Fibroblast of gingiva (primary cell): Measurements from ENCODE around the gene ALDH3A2.
"Not testable (repeated sequence)": the region's sequence is repeated elsewhere in the genome, so short reads cannot be mapped to it uniquely, and the experiment has no call there.

Experiments used
- DNase-seq: peaks from one replicate; pipeline ENCODE4 v3.0.0-alpha.2; 2011; ENCODE audit warnings: low read depth

Gene ALDH3A2

DNA sequence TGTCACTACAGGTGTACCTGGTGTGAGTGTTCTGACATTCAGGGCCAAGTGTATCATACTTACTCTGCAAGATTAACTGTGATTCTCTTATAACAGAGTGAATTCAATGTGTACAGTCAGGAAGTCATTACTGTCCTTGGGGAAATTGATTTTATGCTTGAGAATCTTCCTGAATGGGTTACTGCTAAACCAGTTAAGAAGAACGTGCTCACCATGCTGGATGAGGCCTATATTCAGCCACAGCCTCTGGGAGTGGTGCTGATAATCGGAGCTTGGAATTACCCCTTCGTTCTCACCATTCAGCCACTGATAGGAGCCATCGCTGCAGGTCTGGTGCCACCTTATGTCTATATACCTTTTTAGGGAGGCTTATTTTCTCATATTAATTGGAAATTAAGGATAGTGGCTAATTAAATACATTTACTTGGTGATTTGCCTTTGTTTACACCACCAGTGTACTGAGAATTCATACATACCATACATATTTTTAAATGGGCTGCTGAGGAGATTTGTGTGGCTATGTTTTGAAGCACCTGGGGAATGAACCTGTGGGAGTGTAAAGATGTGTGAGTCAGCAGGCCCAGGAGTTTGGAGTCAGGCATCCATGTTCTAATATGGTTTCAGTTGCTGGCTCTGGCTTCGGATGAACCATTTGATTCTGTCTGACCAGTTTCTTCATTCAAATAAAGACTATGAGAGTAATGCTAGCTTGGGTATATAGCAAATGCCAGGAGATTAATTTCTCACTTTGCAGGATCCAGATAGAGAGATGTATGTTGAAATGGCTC lies 3.1 kb downstream of the ALDH3A2 start:
- peak; percentile 36 for DNase-seq

DNA sequence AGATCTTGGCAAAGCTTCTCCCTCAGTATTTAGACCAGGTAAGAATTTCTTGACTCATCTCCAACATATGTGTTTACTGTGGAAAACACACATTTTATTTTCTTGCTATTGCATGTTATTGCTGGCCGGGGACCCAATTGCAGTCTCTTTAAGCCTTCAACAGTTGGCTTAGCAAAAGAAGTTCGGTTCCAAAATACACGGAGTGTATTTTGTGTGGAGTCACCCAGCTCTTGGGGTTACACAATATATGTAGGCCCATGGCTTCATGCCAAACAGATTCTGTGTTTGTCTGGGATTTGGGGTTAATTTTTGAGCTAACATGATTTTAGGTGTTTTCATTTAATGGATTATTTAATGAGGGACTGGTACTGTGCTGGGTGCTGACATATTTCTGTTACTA lies 4.0 kb downstream of the ALDH3A2 start:
- peak; percentile 38 for DNase-seq

DNA sequence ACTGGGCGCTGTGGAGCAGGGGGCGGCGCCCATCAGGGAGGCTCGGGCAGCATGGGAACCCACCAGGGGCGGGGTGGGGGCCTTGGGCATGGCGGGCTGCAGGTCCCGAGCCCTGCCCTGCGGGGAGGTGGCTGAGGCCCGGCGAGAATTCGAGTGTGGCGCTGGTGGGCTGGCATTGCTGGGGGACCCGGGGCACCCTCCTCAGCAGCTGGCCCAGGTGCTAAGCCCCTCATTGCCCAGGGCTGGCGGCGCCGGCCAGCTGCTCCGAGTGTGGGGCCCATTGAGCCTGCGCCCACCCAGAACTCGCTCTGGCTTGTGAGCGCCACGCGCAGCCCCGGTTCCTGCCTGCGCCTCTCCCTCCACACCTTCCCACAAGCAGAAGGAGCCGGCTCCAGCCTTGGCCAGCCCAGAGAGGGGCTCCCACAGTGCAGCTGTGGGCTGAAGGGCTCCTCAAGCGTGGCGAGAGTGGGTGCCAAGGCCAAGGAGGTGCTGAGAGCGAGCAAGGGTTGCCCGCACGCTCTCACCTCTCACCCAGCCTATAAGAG lies 5.9 kb downstream of the ALDH3A2 start:
- DNase-seq: no peak

DNA sequence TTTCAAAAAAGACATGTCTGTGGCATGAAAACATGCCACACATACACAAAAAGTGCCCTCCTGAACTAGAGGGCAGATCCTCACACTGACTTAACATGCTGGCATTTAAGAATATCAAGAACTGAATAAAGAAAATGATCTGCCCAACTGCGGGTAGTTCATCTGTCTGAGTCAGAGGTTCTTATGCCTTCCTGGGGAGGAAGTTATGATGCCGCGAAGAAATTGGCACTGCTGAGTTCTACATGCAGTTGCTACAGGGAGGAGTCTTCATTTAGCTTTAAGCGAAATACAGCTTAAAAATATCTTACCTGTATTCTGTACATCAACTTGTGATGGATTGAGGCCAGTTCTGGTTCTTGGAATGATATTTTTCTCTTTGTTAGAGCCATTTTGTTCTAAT lies 6.3 kb downstream of the ALDH3A2 start:
- DNase-seq: no peak

DNA sequence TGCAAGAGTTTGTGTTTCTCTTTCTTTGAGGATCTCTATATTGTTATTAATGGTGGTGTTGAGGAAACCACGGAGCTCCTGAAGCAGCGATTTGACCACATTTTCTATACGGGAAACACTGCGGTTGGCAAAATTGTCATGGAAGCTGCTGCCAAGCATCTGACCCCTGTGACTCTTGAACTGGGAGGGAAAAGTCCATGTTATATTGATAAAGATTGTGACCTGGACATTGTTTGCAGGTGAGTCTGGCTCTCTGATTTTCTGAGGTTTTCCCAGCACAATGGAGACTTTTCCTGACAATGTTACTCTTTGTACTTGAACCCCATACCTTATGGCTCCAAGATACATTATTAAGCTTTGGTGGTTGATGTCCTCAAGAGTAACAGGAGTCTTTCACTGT lies 7.8 kb downstream of the ALDH3A2 start:
- DNase-seq: no peak

DNA sequence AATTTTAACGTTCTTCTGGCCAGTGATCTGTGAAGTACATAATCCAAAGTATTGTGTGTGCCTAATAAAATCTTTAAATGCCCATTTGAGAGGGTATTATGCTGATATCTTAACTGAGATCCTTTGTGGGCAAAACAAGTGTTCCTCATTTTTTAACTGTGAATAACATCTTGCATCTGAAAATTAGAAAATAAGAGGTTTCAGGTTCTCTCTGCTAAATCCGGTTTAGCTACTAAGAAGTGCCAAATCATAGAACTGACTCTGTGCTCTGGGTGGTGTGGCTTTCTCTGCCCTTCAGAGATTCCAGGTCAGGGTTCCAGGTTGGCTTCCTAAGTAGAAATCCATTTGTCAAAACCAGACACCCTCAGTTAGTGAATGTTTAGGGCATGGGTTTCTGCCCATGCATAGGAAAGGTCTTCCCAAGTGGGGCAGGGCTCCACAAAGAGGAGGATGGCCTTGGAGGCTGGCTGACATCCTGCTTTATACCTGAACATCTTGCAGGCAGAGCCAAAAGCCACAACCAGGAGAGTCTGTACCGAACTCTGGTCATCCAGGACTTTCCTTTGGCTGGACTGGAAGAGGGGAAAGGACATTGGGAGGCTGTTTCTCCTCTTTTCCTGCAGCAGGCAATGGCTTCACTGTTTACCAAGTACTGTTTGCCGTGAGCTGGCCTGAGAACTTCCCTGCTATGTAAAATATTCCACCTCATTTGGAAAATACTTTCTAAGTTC lies 8.5 kb downstream of the ALDH3A2 start:
- DNase-seq: no peak

DNA sequence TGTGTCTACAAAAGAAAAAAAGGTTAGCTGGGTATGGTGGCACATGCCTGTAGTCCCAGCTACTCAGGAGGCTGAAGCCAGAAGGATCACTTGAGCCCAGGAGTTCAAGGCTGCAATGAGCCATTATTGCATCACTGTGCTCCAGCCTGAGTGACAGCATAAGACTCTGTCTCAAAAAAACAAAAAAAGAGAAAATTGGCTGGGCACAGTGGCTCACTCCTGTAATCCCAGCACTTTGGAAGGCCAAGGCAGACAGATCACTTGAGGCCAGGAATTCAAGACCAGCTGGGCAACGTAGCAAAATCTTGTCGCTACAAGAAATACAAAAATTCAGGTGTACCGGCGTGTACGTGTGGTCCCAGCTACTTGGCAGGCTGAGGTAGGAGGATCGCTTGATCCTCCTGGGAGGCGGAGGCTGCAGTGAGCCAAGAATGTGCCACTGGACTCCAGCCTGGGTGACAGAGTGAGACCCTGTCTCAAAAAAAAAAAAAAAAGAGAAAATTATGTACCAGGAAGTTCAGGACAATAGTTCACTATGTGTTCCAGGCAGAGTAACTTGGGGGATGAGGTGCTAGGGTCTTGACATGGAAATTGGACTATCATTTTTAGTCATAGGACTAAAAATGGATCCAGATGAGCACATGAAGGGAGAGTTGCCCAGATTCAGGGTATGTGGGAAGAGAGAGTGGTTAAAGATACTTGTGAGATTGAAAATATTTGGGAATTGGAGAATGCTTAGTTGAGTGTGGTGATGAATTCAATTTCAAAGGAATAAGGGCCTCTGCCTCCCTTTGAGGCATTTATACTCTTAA lies 11.0 kb downstream of the ALDH3A2 start:
- no peak for DNase-seq

DNA sequence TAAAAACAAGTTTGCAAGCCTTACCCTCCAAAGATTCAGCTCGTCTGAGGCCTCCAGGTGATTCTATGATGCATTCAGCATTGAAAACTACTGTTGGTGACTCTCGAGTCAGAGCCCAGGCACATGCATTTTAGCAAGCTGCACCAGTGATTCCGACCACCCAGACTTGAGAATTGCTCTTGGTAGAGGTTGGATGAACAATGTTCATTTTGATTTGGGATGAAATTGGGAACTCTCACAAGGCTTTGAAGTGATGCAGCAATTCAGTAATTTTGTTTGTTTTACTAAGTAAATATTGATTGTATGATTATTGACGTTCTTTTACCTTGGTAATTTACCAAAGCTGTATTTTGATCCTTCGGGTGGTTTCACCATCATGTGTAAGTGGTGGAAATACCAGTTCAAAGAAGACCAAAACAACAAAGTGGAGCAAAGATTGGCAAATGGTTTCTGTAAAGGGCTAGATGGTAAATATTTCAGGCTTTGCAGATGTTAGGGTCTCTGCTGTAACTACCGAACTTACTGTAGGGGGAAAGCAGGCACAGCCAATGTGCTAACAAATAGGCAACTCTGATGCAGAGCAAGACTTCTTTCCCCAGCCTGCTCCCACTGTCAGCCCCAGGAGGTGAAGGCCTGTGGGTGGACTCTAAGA lies 11.8 kb downstream of the ALDH3A2 start:
- DNase-seq: no peak

DNA sequence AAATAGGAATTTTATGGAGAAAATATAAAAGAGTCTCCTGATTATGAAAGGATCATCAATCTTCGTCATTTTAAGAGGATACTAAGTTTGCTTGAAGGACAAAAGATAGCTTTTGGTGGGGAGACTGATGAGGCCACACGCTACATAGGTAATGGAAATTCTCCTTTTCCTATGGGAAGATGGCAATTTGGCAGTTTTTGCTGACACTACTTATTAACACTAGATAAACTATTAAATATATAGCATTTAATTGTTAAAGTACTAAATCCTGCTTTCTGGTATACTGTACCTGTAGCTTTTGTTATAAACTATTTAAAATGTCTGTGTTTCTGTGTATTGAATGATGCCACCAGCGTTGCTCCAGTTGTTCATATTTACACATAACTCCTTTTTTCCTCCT lies 12.6 kb downstream of the ALDH3A2 start:
- no peak for DNase-seq

DNA sequence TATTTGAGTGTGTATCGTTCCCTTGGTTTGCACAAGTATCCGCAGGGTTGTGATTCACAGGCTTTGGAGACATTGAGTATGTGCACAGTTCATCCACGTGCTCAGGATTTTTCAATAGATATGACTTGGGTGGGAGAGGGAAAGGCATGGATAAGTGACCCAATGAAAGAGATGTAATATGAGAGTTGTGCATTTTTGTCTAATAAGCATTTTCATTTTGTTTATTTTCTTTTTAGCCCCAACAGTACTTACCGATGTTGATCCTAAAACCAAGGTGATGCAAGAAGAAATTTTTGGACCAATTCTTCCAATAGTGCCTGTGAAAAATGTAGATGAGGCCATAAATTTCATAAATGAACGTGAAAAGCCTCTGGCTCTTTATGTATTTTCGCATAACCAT lies 14.5 kb downstream of the ALDH3A2 start:
- no peak for DNase-seq

DNA sequence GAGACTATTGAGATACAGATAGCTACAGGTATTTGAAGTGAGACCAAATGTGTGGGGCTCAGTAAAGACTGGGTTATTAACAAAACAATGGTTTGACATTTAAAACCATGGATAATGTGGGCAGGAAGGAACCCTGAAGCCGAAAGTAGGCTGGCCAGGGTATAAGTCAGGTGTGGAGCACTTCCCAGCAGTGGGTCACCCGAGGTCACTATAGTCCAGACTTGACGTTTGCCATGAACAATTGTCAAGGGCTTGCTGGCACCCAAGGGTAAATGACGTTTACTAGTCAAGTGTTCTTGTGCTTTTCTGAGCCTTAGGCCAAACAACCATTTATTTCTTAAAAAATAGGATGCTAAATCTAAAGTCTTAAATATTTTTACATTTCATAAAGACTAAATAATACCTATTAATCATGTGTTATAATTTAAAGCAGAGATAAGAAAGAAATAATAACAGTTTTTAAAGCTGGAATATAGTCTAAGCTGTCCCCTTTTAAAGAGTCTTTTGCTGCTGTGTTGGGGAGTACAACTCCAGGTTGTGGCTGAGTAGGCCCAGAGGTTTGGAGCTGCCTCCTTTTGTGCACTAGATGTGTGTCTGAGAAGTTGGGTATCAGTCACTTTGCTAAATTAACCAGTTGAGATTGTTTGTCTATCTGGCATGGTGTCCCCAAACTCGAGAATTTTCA lies 15.7 kb downstream of the ALDH3A2 start:
- DNase-seq: no peak

DNA sequence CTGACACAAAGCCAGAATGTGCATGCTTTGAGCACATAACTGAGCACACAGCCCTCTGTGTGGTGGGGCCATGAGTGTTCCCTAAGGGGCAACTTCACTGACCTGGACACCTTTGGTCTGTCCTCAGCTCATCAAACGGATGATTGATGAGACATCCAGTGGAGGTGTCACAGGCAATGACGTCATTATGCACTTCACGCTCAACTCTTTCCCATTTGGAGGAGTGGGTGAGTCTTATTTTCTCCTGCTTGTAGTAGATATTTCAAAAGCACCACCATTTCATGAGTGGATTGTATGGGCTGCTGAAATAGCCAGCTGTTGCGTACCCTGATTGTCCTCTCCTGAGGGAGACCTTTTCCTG lies 16.2 kb downstream of the ALDH3A2 start:
- no peak for DNase-seq

DNA sequence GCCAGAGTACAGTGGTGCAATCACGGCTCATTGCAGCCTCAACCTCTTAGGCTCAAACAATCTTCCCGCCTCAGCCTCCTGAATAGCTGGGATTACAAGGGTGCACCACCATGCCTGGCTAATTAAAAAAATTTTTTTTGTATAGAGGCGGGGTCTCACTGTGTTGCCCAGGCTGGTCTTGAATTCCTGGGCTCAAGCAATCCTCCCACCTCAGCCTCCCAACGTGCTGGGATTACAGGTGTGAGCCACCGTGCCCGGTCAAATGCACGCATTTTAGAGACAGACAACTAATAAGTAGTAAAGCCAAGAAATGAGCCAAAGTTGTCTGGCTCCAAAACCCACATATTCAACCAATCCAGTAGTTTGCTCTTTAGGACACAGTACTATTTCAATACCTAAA lies 21.1 kb downstream of the ALDH3A2 start:
- not testable (repeated sequence) for DNase-seq

DNA sequence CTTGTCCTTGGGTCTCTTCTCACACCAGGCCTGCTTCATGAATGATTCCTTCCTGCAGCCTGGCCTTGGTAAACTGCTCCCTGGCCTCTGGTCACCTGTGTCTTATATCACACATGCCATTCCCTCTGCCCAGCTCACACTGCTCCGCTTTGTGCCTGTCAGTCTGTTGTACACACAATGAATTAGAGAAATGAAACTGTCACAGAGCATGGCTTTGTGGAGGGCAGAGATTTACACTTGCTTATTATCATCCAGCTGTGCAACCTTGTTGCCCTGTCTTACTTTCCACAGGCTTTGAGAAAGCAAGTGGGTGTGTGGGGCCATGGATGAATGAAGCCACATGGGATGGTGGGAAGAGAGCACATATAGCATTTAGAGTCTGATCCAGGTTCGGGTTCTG lies 22.4 kb downstream of the ALDH3A2 start:
- DNase-seq: no peak

DNA sequence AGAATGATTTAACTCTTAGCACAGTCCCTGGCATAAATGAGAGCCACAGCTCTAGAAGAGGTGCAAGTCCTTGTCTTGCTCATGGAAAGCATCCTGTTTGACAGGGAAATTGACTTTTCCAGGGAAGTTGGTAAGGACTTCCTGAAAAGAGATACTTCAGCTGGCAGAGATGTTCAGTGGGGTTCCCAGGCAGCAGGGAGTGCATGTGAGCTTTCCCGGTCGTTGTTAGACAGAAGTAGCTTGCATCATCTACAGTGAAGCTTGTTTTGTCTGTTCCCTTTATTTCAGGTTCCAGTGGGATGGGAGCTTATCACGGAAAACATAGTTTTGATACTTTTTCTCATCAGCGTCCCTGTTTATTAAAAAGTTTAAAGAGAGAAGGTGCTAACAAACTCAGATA lies 22.9 kb downstream of the ALDH3A2 start:
- DNase-seq: peak; percentile 34

DNA sequence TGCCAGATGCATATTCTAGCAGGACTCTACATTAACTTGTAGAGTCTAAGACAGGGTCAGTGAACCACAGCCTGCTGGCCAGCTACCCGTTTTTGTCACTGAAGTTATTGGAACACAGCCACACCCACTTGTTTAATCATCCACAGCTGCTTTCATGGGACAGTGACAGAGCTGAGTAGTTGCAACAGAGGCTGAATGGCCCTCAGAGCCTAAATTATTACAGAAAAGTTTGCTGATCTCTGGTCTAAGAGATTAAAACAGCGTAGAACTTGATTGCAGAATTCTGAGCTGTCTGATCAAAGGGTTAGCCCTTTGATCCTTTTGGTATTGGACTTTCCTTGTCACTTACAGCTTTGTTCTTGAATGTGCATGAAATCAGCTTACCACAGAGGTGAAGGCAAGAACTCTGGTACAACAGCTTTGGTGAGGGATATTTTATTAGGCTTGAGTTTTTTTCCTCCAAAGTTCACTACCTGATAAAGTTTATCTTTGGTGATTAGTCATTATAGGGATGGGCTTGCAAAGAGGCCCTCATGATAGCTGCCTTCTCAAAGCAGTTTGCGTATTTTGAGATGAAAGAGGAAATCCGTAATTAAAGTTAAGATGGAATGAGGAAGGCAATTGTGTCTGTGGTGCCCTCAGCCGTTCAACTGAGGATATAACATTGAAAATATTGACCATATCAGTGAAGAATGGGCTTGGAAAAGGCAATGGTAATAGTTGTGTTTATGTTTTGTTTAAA lies 23.6 kb downstream of the ALDH3A2 start:
- DNase-seq: peak; percentile 63

DNA sequence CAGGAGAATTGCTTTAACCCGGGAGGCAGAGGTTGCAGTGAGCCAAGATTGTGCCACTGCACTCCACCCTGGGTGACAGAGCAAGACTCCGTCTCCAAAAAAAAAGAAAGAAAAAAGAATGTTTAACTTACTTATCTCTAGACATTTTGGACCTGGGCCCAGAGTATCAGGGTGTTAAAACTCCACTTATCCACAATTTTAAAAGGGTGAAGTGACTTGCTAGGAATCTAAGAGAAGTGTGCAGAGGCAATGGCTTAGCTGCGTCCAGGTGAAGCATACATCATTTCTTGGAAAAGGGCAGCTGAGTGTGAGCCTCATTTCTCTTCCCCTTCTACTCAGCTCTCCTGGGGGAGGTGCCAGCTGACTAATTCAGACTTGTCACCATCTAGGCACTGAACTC lies 25.1 kb downstream of the ALDH3A2 start:
- DNase-seq: no peak

DNA sequence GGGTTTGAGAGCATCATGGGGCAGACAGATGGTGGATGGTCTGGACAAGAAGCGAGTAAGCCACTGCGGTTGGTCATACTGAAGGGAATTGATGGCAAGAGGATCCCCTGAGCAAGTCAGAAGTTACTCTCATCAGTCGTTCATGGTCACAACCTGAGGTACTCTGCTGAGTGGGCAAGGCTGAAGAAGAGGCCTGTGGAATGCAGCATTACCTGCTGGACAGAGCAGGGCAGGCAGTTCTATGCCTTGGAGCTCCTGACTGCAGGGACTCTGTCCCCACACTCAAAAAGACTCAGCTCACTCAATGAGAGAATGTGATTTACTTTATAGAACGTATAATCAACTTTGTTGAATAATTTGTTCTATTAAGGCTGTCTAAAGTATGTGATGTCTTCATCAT lies 28.3 kb downstream of the ALDH3A2 start:
- DNase-seq: no peak

DNA sequence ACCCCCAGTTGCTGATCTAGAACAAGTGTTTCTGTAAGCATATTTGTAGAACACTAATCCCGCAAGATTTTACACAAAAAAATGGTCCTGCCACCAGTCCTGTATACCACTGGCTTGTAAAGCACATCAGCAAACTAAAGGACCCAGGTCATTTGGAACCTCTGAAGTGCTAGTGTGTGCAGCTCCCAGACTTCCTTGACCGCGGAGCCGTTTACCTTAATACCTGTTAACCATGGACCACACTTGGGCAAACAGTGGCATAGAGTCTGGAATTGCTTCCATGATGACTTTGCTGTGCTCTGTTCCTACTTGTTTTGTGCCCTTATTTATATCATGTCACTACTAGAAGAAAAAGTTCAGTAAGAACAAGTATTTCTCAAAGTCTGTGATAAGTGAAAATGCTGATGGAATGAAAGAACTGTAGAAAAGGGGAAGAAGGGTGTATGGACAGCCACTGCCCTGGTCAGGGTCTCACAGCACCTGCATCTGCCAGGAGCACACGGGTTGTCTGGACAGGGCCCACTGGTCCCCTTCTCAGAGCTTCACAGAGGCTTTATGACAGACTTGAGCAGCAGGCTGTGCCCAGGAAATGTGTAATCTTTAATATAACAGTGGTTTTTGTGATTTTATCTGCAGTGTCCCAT lies 29.3 kb downstream of the ALDH3A2 start:
- no peak for DNase-seq
